ENCODE data around the gene OR5C1.

The OR5C1 gene

GRCh38 chr9:122788831-122789230, at the start of gene OR5C1:
Gene OR5C1, plus strand, starts transcription at chr9:122788933. Its CDS starts 0 bp downstream, at chr9:122788933.
- DNase-seq (ENCODE audit: low spot score) = no peak
- no peak for TF ChIP-seq CTCF (IDR thresholded peaks at IDR 0.05; ENCODE audit: extremely low read depth, missing control alignments)

DNA sequence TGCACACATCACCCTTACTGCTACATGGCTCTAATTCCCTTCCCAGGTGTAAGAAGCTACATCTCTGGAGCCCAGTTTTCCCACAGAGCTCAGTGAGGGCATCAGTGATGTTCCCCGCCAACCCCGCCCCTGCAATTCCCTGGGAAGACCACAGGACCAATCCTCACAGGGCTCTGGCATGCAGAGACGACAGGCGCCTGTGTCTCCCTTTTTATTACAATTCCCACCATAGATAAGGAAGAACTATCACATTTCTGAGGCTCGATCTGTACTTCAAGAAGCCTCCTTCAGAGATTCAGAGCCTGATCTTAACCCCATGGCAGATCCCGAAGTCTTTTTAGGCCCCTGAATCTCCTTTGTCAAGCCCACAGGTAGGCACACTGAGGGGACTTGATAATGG, 46.7 kb upstream of the OR5C1 start, which contains the start of gene OR1L6:
OR1L6 (plus strand) TSS at position 301 of the 400 bp plus-strand sequence. CDS start 7,545 bp downstream, outside the sequence.
- DNase-seq (ENCODE audit: low spot score) = no peak

DNA sequence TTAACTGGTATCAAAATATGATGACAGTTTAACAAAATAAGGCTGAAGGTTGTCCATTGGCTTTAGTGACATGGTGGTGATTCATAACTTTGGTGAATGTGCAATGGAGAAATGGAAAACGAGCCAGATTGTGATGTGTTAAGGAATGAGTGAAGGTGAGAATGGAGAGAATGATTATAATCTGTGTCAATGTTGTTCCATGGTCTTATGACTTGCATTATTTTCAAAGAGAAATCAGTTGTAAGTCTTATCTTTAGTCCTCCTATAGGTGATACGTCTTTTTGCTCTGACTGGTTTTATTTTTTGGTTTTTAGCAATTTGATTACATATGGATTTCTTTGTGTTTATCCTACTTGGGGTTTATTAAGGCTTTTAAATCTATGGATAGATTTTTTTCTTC, 33.9 kb upstream of the OR5C1 start:
- DNase-seq (ENCODE audit: low spot score) = no peak

More for the DNA sequence above, 46.7 kb upstream of the OR5C1 start, which contains the start of gene OR1L6:
- no peak for TF ChIP-seq CTCF (IDR thresholded peaks at IDR 0.05; ENCODE audit: extremely low read depth, missing control alignments)

DNA sequence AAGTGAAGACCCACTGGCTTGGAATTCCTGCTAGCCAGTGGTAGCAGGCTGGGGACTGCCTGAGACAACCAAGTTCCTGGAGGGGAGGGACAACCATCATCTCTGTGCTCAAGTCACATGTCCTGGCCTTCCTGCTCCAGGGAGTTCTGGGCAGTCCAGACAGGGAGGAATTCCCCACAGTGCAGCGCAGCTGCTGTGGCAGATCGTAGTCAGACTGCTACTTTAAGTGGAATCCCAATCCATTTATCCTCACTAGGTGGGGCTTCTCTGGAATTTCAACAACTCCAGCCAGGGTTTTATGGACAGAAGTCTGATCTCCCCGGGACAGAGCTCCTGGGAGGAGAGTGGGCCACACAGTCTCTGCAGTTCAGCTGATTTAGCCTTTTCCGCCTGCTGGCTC, 20.9 kb upstream of the OR5C1 start:
- no peak for DNase-seq (ENCODE audit: low spot score)
- TF ChIP-seq CTCF (IDR thresholded peaks at IDR 0.05; ENCODE audit: extremely low read depth, missing control alignments) = no peak

More for the DNA sequence above, 33.9 kb upstream of the OR5C1 start:
- TF ChIP-seq CTCF (IDR thresholded peaks at IDR 0.05; ENCODE audit: extremely low read depth, missing control alignments) = no peak

DNA sequence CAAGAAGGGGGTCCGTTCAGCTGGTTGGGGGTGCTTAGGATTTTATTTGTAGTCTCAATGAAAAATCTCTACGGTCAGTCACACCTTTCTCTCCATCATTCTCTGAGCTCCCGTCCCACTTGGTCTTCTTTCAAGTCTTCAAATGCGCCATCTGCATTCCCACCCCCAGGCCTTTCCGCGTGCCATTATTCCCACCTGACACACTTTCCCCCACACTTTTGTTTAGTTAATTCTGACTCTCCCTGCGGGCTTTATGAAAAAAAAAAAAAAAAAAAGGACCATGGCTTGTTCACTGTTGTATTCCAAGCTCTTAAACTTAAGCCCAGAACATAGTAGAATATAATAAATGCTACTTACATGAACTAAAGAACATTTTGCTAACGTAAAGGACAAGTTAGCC, 11.7 kb upstream of the OR5C1 start:
- TF ChIP-seq CTCF (IDR thresholded peaks at IDR 0.05; ENCODE audit: extremely low read depth, missing control alignments) = no peak
- no peak for DNase-seq (ENCODE audit: low spot score)

DNA sequence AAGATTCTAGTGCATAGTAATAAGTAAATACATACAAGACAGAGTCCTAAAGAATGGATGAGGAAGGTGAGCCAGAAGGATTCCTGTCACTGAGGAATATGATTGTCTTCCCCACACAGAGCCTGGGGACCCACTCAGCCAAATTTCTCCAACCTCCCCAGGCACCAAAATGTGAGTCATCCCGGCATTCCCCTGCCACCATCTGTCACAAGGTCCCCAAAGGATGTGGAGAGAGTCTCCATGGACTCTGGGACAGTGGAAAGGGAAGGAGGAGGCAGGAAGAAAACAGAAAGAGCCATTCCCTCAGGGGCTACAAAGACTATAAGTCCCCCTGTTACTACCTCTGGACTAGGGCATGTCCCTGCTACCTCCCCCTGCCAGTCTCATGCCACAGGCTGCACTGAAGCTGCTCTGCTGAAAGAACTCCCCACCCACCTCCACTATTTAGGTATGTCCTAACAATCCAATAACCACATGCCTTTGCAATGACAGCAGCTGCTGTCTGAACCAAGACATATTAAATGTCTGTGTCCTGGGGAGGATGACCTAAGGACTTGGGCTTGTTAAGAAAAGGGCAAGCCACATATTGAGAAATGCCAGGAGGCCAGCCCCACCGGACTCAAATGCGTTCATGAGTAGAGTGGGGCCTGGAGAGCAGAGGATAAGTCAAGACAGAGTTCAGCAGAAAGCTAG, 10.7 kb upstream of the OR5C1 start:
- DNase-seq (ENCODE audit: low spot score) = no peak
- TF ChIP-seq CTCF (IDR thresholded peaks at IDR 0.05; ENCODE audit: extremely low read depth, missing control alignments) = no peak

DNA sequence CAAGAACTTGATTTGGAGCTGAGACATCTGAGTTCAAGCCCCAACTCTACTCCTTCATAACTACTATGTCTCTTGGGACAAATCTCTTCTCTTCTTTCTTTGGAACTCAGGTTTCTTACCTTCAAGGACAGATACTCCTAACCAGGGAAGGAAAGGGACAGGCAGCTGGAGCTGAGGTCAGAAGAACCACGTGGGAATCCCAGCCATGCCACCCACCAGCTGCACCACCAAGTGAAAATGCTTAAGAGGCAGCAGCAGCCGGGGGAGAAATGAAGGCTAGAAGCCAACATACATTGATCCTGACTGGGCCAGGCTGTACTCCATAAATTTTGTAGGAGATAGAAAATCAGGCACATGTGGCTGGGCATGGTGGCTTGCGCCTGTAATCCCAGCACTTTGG, 9.6 kb upstream of the OR5C1 start:
- DNase-seq (ENCODE audit: low spot score) = no peak
- TF ChIP-seq CTCF (IDR thresholded peaks at IDR 0.05; ENCODE audit: extremely low read depth, missing control alignments) = no peak

All from GM20000 (cell line).